Upper lobe of right lung (tissue), 1 donor: ENCODE data around the gene FUCA1. TPM values are rescaled to one million over a fixed set of nuclear protein-coding genes. Genes with fewer than 3 reads are reported as not detected.
A peak's percentile ranks its signal among the peaks of the same experiment; 100 is the strongest.

Experiments used
- ATAC-seq: fragments of 200-7000 bp; cut with Tn5 transposase; one replicate; pipeline ENCODE4 v1.9.1; 2020; ENCODE audit warnings: mild to moderate bottlenecking, moderate library complexity
- DNase-seq: peaks from one replicate; pipeline ENCODE4 v3.0.0-alpha.2; 2020
- H3K27ac ChIP-seq: fragments of 200-600 bp; one replicate; pipeline ENCODE4 v1.8.0; 2022
- H3K27me3 ChIP-seq: fragments of 200-600 bp; one replicate; pipeline ENCODE4 v1.8.0; 2022; ENCODE audit warnings: mild to moderate bottlenecking
- H3K36me3 ChIP-seq: fragments of 200-600 bp; one replicate; pipeline ENCODE4 v1.8.0; 2022
- H3K4me1 ChIP-seq: fragments of 200-600 bp; one replicate; pipeline ENCODE4 v1.8.0; 2022
- H3K4me3 ChIP-seq: fragments of 200-600 bp; one replicate; pipeline ENCODE4 v1.8.0; 2022; ENCODE audit warnings: mild to moderate bottlenecking
- H3K9me3 ChIP-seq: fragments of 200-600 bp; one replicate; pipeline ENCODE4 v1.8.0; 2022
- CTCF ChIP-seq: fragments of 200-600 bp; IDR thresholded peaks from one replicate; pipeline ENCODE4 v1.8.0; 2022; ENCODE audit warnings: antibody characterized with exemption
- intact Hi-C: fragments of 100-400 bp; cut with DNase I; formaldehyde crosslinking; loops from one replicate; pipeline ENCODE4 v1.11.0; 2022
- total RNA-seq: library from RNA; stranded (reverse); fragmentation: NEBNext Ultra II Directional; extraction: Animal tissue kit (Norgen Biotek cat#: 25700); gene quantifications from one replicate; pipeline ENCODE4 v1.2.1, GENCODE V29; 2021
- donor health status: DM: no; HTN: yes; CAD: no; lungs with severe emphysema.

Gene FUCA1
- total RNA-seq, 1 donor from 2014 or later = 44.4 TPM

GRCh38 chr1:23869051-23869450, 961 bp upstream of the FUCA1 start:
- no peak for TF ChIP-seq CTCF
- peaks cover 7% of the 10 kb centered on the region for H3K36me3 ChIP-seq
- no peak for DNase-seq
- H3K9me3 ChIP-seq = no peaks in the 10 kb centered on the region
- peak overlapping the region; percentile 70 for H3K27ac ChIP-seq
- no peak for ATAC-seq
- intact Hi-C loops = no loop called here
- peak overlapping the region; percentile 81 for H3K4me3 ChIP-seq
- H3K4me1 ChIP-seq = peaks cover 25% of the 10 kb centered on the region
- H3K27me3 ChIP-seq = no peaks in the 10 kb centered on the region

- Histone ChIP-seq H3K4me3 (peak overlapping the region; percentile 81), H3K4me1 (peaks cover 25% of the 10 kb centered on the region), H3K36me3 (peaks cover 8% of the 10 kb centered on the region), H3K9me3 (no peaks in the 10 kb centered on the region), H3K27ac (peak overlapping the region; percentile 70), H3K27me3 (no peaks in the 10 kb centered on the region)
- TF ChIP-seq CTCF = peak; percentile 4
- DNase-seq = no peak
- no peak for ATAC-seq
- intact Hi-C loops = no loop called here
These were observed 497 bp upstream of the FUCA1 start for GRCh38 chr1:23868557-23869016.

- peak overlapping the region; percentile 81 for H3K4me3 ChIP-seq
- TF ChIP-seq CTCF = no peak
- H3K9me3 ChIP-seq = no peaks in the 10 kb centered on the region
- ATAC-seq (no peak), DNase-seq (no peak)
- intact Hi-C loops = no loop called here
- H3K36me3 ChIP-seq = peaks cover 19% of the 10 kb centered on the region
- peaks cover 25% of the 10 kb centered on the region for H3K4me1 ChIP-seq
- no peaks in the 10 kb centered on the region for H3K27me3 ChIP-seq
- H3K27ac ChIP-seq = peak overlapping the region; percentile 63
These were observed 572 bp downstream of the FUCA1 start for GRCh38 chr1:23867542-23867894.

- no peak for DNase-seq
- Histone ChIP-seq H3K4me3 (no peak overlapping the region), H3K9me3 (no peaks in the 10 kb centered on the region), H3K4me1 (peaks cover 25% of the 10 kb centered on the region), H3K36me3 (peaks cover 32% of the 10 kb centered on the region), H3K27me3 (no peaks in the 10 kb centered on the region), H3K27ac (no peak overlapping the region)
- intact Hi-C loops = no loop called here
- peak; percentile 13 for ATAC-seq
- no peak for TF ChIP-seq CTCF
These were observed 2.6 kb downstream of the FUCA1 start for GRCh38 chr1:23865543-23865930.

- ATAC-seq (no peak), DNase-seq (no peak)
- Histone ChIP-seq H3K36me3 (peaks cover 34% of the 10 kb centered on the region), H3K4me1 (peaks cover 25% of the 10 kb centered on the region), H3K9me3 (no peaks in the 10 kb centered on the region), H3K27ac (no peak overlapping the region), H3K4me3 (no peak overlapping the region), H3K27me3 (no peaks in the 10 kb centered on the region)
- TF ChIP-seq CTCF = no peak
- intact Hi-C loops = no loop called here
These were observed 3.1 kb downstream of the FUCA1 start for GRCh38 chr1:23864801-23865542.
